ENCODE data around the gene ABLIM2. TPM values are rescaled to one million over a fixed set of nuclear protein-coding genes. Genes with fewer than 3 reads are reported as not detected.
"Not testable (repeated sequence)": the region's sequence is repeated elsewhere in the genome, so short reads cannot be mapped to it uniquely, and the experiment has no call there.

Gene ABLIM2
- total and polyA plus RNA-seq, 2 of the 8 experiments (the other 6 are each of a cell fraction or from before 2014, with no cell fraction given): 2.8 to 3.0 TPM

DNA sequence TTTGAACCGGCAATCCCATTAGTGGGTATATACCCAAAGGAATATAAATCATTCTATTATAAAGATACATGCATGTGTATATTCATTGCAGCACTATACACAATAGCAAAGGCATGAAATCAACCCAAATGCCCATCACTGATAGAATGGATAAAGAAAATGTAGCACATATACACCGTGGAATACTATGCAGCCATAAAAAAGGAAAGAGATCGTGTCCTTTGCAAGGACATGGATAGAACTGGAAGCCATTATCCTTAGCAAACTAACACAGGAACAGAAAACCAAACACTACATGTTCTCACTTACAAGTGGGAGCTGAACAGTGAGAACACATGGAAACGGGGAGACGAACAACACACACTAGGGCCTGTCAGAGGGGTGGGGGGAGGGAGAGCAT, 18.9 kb downstream of the ABLIM2 start:
- H4K20me1 ChIP-seq (replicated peaks in 1 of 2; ENCODE audit: control insufficient read depth in 1 of 2, insufficient read depth in 2 of 2, low read length in 2 of 2); H3K79me1 ChIP-seq (ENCODE audit: low read depth, low read length); H3K4me3 ChIP-seq (ENCODE audit: extremely low read depth in 1 of 4, insufficient read depth in 2 of 4, low read depth in 3 of 4, low read length in 4 of 4); FAIRE-seq; H2AFZ ChIP-seq (ENCODE audit: low read length); H3K23me2 ChIP-seq (ENCODE audit: low read depth, low read length); H3K9me3 ChIP-seq (ENCODE audit: insufficient read depth in 2 of 2, low read depth in 1 of 2, low read length in 1 of 2); H4K5ac ChIP-seq (ENCODE audit: insufficient read length, low read depth, low read length); H3K27me3 ChIP-seq (replicated peaks in 1 of 4; ENCODE audit: control insufficient read depth in 3 of 4, extremely low read depth in 1 of 4, insufficient read depth in 3 of 4, low read length in 3 of 4); H3K27ac ChIP-seq (ENCODE audit: low read depth, low read length); H3K36me3 ChIP-seq (ENCODE audit: control insufficient read depth in 2 of 4, insufficient read depth in 4 of 4, low read length in 3 of 4); H2BK20ac ChIP-seq (ENCODE audit: low read length); H2BK120ac ChIP-seq (replicated peaks; ENCODE audit: low read depth, low read length); H3K14ac ChIP-seq (ENCODE audit: insufficient read length); H3K4me2 ChIP-seq (ENCODE audit: insufficient read depth in 1 of 2, low read depth in 2 of 2, low read length in 2 of 2); H3K4me1 ChIP-seq (replicated peaks in 1 of 4; ENCODE audit: control insufficient read depth in 3 of 4, insufficient read depth in 4 of 4, low read length in 3 of 4); H3K79me2 ChIP-seq (ENCODE audit: control insufficient read depth in 1 of 2, insufficient read depth in 2 of 2, low read length in 2 of 2); H2AK5ac ChIP-seq (ENCODE audit: low read depth, low read length); H3K56ac ChIP-seq (replicated peaks; ENCODE audit: insufficient read length, low read depth, low read length); H3K9ac ChIP-seq (replicated peaks in 1 of 4; ENCODE audit: extremely low read depth in 1 of 4, low read depth in 3 of 4, low read length in 3 of 4); DNase-seq (ENCODE audit: low read depth in 1 of 2, low spot score in 2 of 2); H3K4ac ChIP-seq (replicated peaks; ENCODE audit: insufficient read length, low read depth, low read length); H2BK15ac ChIP-seq (ENCODE audit: low read length); H4K91ac ChIP-seq (replicated peaks; ENCODE audit: insufficient read length, low read length); H2BK5ac ChIP-seq (ENCODE audit: low read depth, low read length); H2BK12ac ChIP-seq (ENCODE audit: low read depth, low read length); H3K23ac ChIP-seq (ENCODE audit: insufficient read length); H3K18ac ChIP-seq (ENCODE audit: extremely low read depth, low read length); H4K8ac ChIP-seq (ENCODE audit: extremely low read depth, insufficient read depth, low read length): not testable (repeated sequence)
- ChIA-PET CTCF (ENCODE audit: partially characterized antibody) (interaction anchor here (1.0 kb wide), 1 partner anchor 29 kb away, joined by 3 read pairs; no protein-coding TSS in a partner anchor), POLR2A (ENCODE audit: partially characterized antibody) (interaction anchor here (0.9 kb wide), 1 partner anchor 9 kb away, joined by 3 read pairs; no protein-coding TSS in a partner anchor)
- 90% methylated on average over 5 of the region's 5 CpGs; no CpG with 5 or more reads in 1 of the 2 experiments for WGBS, 2 experiments (ENCODE audit: extremely low coverage in 1 of 2, insufficient coverage in 1 of 2, insufficient read length in 1 of 2, insufficient replicate concordance in 2 of 2, low coverage in 1 of 2, low lambda C conversion rate in 2 of 2, missing lambda C conversion rate in 1 of 2)

Data from H1 (cell line).